SKM-1 treated with dmso at 0.1 percent for 144 hours (cell line): ENCODE results near the gene SLC35C1.
"Not testable (repeated sequence)": the region's sequence is repeated elsewhere in the genome, so short reads cannot be mapped to it uniquely, and the experiment has no call there.

Experiments used
- DNase-seq: peaks from one replicate; lab custom pipeline; 2025; ENCODE audit not compliant: unreplicated experiment; lab: John Stamatoyannopoulos, UW

Gene SLC35C1

DNA sequence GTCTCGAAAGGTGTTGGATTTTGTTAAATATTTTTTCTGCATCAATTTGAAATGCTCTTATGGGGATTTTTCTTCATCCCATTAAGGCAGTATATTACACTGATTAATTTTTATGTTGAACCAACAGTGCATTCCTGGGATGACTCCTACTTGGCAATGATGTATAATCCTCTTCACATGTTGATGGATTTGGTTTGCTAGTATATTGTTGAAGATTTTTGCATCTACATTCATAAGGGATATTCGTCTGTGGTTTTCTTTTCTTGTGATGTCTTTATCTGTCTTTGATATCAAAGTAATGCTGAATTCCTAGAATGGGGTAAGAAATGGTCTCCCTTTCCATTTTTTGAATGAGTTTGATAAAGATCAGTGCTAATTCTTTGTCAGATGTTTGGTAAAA lies 18.7 kb upstream of the SLC35C1 start:
- no peak for DNase-seq

DNA sequence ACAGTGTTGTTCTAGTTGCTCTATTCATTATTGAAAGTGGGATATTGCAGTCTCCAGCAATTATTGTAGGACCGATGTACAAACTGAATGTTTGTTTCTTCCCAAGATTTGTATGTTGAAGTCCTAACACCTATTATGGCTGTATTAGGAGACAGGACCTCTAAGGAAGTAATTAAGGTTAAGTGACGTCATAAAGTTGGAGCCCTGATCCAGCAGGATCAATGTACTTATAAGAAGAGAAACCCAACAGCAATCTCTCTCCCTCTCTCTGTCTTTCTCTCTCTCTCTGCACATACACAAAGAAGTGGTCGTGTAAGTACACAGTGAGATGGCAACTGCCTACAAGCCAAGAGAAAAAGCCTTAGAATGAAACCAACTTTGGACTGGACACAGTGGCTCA lies 16.1 kb upstream of the SLC35C1 start:
- no peak for DNase-seq

DNA sequence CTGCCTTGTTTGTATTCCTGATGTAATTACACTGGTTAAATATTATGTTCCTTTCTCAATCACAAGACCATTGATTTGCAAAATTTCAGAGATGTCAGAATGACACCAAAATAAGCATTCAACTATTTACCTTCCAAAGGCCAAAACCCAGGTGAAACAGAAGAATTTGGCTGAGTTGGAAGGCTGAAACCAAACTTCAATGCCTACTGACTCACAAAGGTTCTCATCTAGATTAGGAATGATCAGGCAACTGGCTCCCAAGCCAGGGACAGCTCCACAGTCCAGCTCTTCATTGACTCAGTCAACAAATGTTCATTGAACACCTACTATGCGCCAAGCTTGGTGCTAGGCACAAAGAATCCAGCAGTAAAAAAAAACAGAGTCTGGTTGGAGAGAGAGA lies 13.4 kb upstream of the SLC35C1 start:
- DNase-seq, result no peak

DNA sequence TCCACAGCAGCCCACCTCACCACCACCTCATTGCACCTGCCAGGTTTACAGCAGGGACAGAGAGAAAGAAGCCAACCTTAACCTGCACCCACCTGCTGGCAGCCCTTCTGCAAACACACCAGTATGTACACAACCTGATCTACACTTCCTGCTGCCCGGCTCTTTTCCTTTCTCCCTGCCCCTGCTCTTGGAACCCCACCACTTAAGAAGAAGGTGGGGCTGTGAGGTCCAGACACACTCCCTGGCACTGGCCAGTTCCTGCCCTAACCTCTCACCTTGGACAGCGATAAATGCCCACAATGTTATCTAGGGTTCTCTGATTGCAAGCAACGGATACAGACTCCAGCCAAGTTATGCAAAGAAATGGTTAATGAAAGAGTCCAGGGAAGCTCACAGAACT lies 10.8 kb upstream of the SLC35C1 start:
- DNase-seq, result no peak

DNA sequence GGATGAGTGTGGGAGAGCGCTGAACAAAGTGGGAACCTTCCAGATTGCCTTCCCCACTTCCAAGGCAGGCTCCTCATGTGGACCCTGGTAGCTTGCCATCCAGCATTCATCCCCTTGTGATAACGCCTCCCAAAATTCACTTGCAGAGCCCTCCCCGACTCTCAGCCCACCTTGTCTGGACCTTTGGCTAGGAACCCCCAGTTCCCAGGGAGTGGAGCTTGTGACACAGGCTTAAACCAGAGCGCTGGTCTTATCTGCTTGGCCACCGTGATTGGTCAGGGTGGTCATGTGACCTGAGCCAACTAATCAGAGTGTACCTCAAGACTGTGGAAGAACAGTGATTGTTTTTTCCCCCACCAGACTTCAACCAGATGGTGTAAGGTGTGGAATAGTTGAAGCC lies 9.6 kb upstream of the SLC35C1 start:
- DNase-seq, result no peak

DNA sequence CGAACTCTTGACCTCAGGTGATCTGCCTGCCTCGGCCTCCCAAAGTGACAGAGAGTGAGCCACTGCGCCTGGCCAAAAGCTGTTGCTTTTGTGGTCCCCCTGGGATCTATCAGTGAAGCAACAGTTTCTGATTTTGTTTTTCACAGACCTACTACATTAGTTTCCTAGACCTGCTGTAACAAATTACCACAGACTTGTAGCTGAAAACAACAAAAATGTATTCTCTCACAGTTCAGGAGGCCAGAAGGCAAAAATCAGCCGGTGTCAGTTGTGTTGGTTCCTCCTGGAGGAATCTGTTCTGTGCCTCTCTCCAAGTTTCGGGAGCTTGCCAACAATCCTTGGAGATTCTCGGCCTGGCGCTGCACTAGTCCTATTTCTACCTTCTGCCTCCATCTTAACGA lies 8.5 kb upstream of the SLC35C1 start:
- no peak for DNase-seq

DNA sequence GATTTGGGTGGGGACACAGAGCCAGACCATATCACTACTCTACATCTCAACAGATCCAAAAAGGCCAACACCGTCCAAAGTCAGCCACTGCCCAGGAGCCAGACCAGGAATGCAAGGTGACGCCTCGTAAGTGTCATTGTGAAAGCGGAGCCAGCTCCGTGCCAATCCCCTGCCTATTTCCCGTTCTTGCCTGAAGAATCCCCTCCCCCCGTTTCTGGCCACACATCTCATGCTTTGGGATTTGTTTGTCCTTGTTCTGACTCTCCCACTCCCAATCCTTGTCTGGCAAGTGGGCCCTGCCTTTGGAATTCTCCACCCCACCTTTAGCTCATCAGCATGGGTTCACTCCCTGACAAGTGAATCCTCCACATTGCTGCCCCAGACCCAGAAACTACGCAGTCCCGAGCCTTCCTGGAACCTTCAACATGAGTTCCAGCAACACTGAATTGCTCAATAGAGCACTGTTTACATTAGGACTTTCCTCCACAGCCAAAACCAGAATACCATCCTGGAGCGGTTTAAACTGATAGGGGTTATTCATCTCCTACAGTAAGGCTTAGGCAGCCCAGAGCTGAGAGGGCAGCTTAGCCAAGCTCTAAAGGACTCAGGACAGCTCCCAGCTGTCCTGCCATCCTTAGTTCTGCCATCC lies 6.0 kb upstream of the SLC35C1 start:
- DNase-seq, result peak; percentile 97

DNA sequence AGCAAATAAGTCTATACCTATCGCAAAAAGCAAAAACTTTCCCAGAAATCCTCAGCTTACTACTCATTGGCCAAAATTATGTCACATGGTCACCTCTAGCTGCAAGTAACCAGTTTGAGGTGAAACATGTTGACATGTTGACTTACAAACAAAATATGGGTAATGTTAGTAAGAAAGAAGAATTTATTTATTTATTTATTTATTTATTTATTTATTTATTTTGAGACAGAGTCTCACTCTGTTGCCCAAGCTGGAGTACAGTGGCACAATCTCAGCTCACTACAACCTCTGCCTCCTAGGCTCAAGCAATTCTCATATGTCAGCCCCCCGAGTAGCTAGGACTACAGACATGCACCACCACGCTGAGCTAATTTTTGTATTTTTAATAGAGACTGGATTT lies 5.4 kb upstream of the SLC35C1 start:
- DNase-seq, result no peak

DNA sequence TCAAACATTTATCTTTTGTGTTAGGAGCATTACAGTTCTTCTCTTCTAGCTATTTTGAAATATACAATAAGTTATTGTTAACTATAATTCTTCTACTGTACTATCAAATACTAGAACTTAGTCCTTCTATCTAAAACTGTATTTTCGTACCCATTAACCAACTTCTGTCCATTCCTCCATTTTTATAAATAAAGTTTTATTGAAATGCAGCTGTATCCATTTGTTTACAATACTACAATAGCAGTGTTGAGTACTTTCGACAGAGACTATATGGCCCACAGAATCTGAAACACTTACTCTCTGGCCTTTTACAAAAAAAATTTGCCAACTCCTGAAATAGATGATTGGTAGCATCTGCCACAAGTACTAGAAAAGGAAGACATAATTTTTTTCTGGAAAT lies 4.7 kb upstream of the SLC35C1 start:
- no peak for DNase-seq

DNA sequence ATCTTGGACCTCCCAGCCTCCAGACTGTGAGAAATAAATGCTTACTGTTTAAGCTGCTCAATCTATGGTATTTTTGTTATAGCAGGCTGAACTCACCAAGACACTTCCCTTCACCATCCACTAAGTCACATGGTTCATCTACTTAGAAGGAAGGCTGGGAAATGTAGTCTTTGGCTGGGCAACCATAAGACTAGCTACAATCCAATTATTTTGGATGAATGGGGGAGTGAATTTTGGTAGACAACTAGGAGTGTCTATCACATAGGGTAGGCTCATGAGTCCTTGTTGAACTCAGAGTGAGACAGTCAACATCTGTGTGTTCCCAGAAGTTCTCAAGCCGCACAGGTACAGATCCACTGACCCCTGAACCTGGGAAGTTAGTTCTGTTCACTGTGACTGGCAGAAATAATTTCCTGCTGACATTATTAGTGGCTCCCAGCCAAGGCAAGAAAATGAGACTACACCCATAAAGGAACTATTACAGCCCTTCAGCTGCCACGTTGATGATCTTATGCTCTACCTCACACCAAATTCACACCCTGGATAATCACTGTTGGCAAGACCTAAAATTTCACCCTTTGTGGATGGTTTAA lies 3.1 kb upstream of the SLC35C1 start:
- no peak for DNase-seq

DNA sequence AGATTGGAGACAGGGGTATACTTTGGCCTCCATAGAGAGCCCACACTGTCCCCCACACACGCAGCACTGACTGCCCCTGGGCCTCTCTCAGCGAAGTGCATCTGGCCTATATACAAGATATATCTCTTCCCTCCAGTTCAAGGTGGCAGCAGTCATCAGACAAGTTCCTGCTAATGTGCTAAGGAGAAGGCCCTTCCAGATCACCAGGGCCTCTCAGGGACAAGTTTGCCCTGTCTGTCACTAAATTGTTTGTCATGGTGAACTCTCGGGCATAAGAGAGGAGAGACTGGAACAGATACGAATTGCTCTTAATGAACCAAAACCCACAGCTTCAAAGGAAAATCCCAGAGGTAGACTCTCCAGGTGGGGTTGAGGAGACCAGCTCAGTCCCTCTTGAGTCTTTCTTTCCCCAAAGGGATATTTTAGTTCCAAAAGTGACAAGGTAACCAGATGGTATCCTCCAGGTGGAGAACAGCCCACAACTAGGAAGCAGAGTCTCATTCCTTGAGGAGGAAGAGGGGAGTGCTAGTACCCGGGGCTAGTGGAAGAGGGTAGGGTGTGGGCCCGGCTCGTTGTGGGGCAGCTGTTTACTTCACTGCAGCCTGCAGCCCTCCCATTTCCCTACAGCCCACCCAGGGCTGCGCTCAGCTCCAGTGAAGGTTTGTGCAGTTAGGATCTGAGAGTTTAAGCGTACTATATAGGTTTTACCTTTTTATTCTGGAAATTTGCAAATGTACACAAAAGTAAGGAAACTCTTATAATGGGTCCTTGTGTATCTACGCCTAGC lies 2.2 kb upstream of the SLC35C1 start:
- no peak for DNase-seq

DNA sequence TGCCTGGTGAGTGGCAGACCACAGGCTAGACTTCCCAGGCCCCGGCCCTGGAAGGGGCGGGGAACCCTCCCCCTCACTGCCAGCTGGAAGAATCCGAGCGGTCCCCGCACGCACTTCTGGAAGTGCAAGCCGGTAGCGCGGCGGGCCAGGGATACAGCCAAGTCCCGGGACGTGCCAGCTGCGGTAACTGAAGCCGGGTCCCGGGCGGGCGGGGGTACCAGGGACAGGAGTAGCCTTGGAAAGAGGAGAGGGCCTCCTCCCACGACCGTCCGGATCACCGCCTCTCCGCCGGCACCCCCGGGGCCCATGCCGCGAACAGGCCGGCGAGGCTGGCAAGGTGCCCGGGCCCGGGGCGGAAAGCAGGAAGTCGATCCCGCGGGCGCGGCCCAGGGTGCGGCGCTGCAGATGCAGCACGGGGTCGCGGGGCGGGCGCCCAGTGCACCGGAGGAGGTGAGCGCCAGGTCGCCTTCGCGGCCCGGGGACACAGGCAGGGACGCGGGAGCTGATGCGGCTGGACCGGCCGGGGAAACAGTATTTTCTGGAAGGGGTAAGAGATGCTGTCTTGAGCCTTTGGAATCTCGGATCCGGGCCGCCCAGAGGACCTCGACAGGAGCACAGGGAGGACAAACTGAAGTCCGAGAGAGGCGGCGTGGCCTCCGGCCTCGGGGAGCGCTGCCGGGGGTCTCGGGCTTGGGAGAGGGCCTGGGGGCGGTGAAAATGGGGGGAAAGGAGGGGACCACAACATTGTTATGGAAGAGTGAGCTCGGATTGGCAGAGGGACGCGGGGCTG lies 783 bp upstream of the SLC35C1 start:
- DNase-seq, result no peak

DNA sequence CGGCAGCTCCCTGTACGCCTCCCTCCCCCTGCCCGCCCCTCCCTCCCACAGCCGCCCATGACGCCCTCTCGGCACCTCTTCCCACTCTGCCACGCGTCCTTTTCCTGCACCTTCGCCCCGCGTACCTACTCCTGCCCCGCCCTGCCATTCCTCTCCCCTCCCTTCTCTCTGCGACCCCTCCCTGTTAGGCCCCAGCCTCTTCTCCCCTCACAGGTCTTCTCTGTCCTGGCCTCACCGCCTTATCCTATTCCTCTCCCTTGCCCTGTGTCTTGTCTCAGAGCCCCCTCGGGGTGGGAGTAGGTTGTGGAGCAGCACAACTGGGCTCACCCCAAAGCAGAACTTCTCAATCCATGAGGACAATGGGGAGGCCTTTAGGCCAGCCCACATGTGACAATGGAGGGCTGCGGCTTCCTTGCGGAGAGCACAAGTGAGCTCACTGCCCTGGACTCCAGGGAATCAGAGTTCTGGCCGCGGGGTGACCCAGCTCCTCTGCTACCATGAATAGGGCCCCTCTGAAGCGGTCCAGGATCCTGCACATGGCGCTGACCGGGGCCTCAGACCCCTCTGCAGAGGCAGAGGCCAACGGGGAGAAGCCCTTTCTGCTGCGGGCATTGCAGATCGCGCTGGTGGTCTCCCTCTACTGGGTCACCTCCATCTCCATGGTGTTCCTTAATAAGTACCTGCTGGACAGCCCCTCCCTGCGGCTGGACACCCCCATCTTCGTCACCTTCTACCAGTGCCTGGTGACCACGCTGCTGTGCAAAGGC lies 539 bp downstream of the SLC35C1 start:
- peak; percentile 48 for DNase-seq

DNA sequence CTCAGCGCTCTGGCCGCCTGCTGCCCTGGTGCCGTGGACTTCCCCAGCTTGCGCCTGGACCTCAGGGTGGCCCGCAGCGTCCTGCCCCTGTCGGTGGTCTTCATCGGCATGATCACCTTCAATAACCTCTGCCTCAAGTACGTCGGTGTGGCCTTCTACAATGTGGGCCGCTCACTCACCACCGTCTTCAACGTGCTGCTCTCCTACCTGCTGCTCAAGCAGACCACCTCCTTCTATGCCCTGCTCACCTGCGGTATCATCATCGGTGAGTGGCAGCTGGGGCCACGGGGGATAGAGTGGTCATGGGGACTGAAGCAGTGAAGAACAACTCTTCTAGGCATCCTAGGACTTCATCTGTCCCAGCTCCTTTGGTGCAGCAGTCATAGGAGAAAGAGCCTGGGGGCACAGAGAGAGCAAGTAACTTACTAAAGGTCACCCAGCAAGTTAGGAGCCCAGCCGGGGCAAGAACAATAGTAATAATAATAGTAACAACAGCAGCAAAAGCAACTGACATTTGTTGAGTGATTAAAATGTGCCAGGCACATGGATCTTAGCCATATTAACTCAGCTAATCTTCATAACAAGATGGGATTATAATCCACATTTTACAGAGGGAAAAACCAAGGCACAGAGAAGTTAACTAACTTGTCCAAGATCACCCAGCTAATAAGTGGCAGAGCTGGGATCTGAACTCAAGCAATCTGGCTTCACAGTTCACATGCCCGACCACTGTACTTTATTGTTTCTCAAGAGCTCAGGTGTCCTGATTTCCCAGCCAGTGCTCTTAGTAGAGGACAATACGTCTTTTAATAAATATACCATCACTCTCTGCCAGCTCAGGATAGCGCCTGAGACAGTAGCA lies 1.4 kb downstream of the SLC35C1 start:
- DNase-seq, result no peak

DNA sequence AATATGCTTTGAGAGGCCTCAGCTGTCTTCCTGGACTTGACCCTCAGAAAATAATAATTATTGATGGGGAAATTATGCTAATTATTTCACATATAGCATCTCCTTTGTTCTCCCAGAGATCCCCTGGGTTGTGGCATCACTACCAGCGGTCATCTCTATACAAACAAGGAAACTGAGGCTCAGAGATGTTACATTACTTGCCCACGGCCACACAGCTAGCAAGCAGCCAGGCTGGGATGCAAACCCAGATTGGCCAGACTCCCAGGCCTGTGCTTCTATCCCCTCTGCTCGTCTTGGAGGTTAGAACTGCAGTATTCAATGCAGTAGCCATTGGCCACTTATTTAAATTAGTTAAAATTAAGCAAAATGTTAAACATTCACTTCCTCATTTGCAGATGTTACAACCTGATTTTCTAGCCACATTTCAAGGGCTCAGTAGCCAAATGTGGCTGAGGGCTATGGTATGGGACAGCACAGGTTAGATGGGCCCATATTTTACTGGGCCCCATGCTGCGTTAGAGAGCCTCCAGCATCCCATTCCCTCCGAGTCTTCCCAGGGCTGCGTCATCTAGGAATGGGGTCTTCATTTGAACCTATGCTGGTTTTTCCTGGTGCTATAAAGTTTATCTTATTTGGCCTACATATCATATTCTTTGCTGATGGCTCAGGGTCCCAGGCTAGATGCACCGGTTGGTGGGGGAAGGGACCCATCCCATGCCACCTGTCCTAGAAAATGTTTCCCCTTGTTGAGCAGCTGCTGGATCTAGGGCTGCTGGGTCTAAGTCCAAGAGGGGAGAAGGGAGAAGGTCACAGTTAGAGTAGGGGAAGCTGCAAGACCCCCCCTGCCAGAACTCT lies 2.2 kb downstream of the SLC35C1 start:
- DNase-seq, result no peak

DNA sequence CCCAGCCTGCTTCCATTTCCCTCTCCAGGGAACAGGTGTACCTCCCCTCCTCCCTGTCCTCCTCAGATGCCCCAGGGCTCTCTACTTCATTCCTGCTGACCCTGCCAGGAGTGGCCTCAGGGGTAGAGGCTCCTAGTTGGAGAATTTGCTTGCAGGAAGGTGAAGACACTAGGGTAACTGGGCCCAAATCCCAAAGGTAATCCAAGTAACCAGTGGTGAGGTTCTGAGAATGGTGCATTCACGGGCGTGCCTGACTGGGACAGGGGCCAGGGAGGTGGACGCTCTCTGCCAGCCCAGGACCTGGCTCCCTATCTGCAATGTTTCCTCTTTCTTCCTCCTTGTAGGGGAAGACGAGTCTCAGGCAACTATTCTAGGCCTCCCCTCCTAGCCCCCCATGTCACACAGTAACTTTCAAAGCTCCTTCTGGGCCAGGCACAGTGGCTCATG lies 2.9 kb downstream of the SLC35C1 start:
- no peak for DNase-seq

DNA sequence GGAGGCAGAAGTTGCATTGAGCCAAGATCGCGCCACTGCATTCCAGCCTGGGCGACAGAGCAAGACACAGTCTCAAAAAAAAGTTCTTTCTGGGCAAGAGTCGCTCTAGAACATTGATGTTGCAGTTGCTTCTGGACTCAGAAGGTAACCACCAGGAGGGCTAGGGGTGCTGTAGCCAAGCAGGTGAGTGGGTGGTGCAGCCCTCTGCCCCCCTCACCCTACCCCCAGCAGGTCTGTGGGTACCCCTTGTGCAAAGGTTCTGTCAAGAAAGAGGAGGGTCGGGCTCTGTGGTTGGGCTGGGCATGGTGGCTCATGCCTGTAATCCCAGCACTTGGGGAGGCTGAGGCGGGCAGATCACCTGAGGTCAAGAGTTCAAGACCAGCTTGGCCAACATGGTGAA lies 3.5 kb downstream of the SLC35C1 start:
- DNase-seq, result not testable (repeated sequence)

DNA sequence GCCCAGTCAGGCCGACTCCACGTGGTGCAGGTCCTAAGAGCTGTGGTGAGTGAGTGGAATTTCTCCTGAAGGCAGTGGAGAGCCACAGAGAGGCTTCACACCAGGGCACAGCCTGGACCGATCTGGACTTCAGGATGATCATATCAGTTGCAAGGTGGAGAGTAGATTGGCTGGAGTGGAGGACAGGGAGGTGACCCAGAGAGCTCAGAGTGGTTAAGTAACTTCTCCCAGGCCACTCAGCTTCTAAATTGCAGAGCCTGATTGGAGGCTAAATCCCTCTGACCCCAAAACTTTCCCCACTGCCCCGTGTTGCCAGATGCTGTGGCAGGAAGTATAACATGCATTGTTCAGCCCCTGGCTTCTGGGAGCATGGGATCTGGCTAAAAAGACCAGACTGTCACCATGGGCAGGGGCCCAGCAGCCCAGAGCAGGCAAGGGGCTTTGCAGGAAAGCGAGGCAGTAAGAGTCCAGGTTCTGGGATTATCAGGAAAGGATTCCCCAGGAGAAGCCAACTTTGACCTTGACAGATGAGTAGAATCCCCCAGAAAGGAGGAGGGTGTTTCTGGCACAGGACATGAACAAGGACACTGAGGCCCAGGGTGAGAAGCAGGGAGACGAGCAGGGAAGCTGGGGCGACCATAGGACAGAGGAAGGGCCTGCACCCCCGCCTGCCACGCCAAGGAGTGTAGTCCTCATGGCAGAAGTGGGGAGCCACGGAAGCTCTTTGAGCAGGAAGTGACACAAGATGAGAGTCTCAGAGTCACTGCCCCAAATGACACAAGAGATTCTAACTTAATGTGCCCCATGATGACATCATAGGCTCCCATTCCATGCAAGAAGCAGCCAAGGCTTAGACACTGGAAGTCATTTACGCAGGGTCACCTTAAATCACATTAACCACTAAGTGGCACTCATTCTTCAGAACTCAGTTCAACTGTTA lies 4.8 kb downstream of the SLC35C1 start:
- DNase-seq, result no peak
